Limb (tissue), 2 donors: ENCODE measurements around the gene A4GALT.
"Not testable (repeated sequence)": the region's sequence is repeated elsewhere in the genome, so short reads cannot be mapped to it uniquely, and the experiment has no call there.

Source experiments
- DNase-seq, 2 donors: peaks; one replicate each; pipeline ENCODE4 v3.0.0-alpha.2; 2016; ENCODE audit errors: extremely low spot score in 2 of 2

A4GALT gene

DNA sequence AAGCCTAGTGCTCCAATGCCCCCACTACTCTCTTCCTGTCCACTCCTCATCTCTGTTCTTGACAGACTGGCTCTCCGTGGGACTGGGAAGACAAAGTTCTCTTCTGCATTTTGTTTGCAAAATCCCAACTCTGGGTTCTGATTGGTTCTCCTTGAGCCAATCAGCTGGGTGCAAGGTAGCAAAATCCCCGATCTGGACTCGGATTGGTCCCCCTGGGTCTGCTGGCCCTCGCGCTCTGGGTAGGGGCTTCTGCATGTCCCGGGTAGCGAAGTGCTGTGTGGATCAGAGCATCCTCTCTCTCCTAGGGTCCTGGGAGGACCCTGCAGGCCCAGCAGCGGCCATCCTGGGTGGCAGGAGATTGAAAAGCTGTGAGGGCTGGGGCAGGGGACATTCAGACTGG, 22.3 kb upstream of the A4GALT start:
- DNase-seq = no peak

DNA sequence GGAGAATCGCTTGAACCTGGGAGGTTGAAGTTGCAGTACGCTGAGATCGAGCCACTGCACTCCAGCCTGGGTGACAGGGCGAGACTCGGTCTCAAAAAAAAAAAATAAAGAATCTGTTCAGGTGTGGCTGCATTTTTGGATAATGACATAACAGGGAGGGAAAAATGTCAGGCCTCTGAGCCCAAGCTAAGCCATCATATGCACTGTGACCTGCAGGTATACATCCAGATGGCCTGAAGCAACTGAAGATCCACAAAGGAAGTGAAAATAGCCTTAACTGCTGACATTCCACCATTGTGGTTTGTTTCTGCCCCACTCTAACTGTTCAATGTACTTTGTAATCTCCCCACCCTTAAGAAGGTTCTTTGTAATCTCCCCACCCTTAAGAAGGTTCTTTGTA, 19.6 kb upstream of the A4GALT start:
- DNase-seq = not testable (repeated sequence)

DNA sequence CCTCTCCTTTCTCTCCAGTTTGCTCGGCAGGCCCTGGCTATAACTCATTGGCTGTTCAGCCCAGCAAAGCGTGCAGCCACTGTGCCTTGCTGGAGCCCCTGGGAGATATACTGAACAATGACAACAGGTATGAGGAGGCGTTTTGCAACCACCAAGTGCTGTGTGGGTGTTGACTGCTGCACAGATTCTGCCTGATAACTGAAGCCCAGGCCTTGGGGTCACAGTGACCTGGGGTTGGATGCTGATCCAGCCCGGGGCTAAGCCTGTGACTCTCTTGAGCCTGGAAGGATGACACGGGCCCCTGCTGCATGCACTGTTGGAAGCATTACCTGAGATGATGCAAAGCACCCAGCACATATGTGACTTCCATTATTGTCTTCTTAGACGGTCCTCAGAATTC, 13.7 kb upstream of the A4GALT start:
- DNase-seq = no peak

DNA sequence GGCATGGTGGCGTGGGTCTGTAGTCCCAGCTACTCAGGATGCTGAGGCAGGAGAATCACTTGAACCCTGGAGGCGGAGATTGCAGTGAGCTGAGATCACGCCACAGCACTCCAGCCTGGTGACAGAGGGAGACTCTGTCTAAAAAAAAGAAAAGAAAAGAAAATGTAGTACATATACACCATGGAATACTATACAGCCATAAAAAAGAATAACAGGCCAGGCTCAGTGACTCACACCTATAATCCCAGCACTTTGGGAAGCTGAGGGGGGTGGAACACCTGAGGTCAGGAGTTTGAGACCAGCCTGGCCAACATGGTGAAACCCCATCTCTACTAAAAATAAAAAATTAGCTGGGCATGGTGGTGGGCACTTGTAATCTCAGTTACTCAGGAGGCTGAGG, 12.7 kb upstream of the A4GALT start:
- not testable (repeated sequence) for DNase-seq

DNA sequence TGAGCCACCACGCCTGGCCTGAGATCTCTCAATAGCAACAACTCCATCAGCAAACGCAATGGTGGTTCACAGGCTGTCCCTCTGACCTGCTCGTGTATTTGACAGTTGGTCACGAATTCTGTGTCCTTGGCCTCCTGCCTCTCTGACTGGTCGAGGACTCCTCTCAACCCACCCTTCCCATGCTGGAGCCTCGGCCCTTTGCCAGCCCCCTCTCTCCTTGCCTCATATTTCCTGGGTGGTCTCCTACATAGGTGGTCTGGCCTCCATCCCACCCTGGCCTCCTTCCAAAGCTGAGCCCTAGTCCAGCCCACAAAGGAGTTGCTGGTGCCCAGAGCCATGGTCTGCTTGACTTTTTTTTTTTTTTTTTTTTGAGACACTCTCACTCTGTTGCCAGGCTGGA, 11.4 kb upstream of the A4GALT start:
- no peak for DNase-seq

DNA sequence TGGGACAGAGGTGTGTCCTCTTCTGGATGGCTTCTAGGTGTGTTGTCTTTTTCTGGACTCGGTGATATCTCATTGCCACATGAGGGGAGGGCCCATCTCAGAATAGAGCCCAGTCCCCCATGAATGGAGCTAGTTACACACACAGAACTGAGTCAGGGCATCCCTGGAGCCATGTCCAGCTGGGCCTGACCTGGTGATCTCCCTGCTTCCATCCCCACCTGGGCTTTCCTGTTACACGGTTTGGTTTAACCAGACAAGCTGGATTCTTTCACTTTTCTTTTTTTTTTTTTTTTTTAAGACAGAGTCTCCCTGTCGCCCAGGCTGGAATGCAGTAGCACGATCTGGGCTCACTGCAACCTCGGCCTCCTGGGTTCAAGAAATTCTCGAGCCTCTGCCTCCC, 6.1 kb upstream of the A4GALT start:
- no peak for DNase-seq

DNA sequence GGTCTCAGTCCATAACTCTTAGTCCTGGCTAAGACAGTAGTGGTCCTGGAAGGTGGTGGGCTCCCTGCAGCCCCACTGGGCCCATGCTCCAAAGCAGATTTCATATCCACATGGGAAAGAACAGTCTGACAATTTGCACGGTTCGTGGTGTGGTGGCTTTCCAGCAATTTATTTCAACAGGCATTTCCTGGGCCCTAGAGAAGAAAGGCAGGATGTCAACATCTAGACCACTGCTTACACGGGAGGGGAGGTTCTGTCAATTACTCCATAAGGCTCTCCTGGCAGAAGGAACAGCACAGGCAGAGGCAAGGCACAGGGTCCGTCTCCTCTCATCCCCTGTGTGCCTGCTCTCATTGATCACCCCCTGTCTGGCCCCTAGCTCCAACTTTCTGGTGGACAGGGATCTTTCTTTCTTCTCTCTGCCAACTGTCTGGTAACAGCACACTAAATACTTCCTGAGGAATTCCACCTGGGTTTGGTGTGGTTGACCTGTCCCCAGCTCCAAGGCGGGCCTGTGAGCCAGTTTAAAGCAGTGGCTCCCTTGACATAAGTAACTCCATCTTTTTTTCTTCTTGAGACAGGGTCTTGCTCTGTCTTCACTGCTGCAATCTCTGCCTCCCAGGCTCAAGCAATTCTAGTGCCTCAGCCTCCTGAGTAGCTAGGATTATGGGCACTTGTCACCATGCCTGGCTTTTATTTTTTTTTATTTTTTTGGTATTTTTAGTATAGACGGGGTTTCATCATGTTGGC, 5.1 kb upstream of the A4GALT start:
- no peak for DNase-seq

DNA sequence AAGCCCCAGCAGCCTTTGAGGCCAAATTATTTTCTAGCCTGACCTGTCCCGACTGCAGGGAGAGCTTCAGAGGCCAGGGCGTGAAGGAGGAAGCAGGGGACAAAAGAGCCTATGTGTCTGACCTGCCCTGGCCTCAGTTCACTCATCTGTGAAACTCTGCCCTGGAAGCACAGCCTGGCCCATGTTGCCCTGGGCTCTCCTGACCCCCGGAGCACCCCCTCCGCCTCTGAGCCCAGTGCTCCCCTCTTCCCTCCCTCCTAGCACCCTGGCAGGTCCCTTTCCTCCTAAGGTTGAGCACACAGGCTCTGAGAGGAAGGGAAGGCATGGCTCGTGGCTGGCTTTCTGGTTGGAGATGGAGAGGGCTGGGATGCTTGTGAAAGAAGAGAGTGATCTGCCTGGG, 3.4 kb upstream of the A4GALT start:
- DNase-seq = no peak

DNA sequence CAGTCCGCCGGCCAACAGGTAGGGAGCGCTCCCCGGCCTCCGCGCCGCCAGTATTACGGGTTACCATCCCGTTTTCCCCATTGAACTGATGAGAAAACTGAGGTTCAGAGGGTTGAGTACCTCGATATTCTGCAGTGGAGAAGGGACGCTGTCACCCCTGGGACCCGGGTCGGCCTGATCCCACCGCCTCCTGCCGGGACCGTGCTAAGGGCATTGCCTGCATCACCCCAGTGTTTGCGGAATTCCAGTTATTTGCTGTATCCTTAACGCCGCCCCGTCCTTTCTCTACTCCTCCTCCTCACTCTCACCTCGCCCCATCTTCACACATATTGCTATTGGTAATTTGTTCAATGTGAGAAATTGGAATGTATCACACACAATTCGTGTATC, 370 bp upstream of the A4GALT start:
- DNase-seq = no peak

DNA sequence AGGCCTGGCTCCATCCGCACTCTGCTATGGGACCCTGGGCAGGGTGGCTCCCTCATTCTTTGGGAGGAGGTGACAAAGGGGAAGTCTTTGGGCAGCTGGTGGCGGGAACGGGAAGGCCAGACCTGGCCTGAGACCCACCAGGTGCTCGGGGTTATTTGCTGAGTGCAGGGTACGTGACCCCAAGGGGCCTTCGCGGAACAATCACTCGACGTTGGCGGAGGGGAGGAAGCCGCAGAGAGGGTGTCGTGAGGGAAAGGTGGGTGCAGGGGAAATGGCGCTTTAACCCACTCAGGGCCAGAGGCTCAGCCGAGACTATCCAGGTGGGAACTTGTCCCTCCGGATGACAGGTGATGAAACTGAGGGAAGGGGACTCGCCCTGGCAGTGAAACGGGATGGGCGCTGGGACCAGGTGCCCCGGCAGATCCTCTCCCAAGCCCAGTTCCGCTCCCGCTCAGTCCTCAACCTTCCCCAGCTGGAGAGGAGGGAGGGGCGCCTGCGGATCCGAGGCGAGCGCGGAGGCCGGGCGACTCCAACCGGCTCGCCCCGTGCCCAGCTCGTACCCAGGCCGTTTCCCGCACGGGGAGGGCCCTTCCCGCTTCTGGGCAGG, 911 bp downstream of the A4GALT start:
- DNase-seq = no peak

DNA sequence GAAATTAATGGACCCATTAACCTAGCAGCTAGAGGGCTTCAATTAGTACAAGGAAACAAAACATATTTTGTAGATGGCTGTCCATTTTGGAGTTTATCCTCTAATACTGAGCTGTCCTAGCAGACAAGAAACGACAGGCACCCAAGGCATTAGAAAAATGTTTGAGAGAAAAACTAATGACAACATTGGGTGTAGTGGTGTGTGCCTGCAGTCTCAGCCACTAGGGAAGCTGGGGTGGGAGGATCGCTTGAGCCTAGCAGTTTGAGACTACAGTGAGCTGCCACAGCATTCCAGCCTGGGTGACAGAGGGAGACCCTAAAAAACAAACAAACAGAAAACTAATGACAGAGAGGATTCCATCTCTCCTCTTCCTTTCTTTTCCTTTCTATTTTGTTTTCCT, 1.5 kb downstream of the A4GALT start:
- DNase-seq = no peak

DNA sequence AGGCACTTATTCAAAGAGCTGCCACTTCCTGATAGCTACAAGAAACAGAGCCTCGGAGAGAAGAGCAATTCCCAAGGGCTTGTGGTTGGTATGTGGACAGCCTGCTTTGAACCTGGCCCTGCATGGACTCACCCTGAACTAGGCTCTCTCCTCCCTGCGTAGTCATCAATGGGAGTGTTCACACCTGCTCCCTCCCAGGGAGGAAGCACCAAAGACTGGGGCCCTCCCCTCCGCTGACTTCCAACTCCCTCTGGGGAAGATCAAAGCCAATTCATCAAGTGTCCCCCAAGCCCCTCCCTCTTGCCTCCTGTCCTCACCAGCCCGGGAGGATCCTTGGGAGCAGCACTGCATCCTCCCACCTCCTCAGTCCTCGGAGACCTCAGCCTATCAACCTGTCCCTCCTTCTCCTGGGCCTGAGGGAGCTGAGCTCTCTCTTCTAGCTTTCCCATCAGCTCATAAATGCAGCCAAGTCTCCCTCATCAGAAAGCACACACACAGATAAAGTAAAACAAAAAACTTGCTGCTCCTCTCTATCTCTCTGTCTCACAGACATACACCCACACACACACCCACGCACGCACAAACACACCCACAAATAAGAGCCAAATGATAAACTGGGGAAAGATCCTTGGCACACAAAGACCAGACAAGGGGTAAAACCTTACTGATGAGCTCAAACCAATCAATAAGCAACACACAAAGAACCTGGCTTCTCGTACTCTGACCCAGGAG, 3.3 kb downstream of the A4GALT start:
- DNase-seq = no peak

DNA sequence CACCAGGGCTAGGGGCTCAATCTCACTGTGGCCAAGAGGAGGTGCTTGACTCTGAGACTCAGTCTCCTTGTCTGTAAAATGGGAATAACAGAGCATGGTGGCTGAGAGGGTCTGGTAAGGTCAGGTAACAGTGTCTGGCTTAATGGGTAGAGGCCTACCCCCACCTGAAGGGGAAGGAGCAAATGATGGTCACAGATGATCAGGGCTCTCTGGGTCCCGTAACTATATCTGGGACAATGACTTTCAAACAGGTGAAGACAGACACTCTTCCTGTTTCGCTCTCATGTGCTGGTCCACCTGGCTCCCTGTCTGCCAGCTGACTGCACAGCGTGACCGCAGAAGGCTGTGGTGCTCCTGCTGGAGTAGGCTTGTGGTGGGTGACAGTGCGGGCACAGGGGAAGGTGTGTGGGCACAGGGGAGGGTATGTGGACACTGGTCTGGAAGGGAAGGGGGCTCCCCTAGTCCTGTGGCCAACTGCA, 4.0 kb downstream of the A4GALT start:
- no peak for DNase-seq

DNA sequence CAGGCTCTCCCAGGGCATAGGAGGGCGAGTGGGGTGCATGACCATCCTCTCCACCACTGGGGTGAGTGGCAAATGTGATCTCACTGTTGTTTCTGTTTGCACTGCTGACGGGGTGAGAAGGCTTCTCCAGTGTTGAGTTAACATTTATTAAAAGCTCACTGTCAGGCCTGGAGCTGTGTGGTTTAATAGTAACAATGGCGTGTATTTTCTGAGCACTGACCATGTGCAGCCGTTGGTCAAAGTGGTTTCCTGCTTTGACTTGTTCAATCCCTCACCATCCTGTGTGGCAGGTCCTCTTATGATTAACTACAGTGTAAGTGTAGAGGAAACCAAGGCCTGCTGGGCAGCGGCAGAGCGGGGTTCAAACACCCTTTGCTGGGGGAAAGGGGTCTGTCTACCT, 4.4 kb downstream of the A4GALT start:
- no peak for DNase-seq

DNA sequence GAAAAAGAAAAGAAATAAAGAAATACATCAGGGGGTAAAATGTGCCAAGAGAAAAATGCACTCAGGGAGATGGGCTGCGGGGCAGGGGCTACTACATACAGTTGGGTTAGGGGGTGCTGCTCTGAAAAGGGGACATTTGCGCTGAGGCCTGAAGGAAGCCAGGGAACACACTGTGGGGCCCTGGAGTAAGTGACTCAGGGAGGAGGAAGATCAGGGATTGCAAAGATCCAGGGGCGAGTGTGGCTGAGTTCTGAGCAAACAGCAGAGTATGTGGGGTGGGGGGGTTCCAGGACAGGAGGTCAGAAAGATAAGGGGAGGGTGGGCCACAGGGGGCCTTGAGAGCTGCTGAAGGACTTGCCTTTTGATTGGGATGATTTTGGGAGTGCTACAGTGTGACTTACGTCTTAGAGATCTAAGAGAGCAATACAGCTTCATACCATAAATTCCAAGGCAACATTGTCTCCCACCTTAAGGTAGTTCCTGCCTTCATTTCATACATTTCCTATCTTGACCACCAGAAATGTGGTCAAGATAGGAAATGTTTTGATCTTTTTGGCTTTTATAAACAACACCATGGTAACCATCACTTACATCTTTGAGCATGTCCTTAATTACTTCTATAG, 5.8 kb downstream of the A4GALT start:
- DNase-seq = no peak

DNA sequence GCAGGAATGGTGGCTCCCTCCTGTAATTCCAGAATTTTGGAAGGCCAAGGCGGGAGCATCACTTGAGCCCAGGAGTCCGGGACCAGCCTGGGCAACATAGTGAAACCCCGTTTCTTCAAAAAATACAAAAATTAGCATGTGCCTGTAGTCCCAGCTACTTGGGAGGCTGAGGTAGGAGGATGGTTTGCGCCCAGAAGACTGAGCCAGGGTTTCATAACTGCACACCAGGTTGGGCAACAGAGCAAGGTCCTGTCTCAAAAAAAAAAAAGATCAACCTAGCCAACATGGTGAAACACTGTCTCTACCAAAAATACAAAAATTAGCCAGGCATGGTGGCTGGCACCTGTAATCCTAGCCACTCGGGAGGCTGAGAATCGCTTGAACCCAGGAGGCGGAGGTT, 6.4 kb downstream of the A4GALT start:
- DNase-seq = no peak

DNA sequence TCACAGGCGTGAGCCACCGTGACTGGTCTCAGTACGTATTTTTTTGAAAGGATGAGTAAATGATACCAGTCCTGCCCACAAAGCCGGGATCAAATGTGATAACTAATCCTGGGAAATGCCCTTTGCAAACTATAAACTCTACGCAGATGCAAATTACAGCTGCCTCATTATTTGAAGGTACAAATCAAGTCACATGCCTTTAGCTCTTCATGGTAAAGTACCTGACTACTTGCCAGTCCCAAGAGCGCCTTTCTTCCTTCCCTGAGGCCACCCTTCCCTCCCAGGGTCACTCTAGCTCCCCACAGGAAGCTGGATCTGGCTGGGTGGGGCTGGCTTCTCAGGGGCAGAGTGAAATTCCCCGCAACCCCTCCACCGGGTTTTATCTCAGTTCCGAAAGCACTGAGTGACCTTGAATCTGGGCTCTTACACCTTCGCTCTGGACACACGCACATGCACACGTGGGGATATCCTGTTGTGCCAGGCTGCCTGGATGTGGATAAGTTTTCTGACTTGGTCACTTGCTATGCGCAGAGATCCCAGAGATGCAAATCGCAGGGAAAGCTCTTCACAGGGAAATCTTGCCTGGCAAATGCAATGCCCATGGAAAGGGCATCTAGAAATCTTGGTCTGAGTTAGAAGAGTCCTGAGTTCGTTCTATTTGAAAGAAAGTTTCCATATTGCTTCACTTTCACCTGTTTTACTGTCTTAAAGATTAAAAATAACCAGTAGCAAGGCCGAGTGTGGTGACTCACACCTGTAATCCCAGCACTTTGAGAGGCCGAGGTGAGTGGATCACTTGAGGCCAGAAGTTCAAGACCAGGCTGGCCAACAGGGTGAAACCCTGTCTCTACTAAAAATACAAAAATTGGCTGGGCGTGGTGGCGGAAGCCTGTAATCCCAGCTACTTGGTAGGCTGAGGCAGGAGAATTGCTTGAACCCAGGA, 8.5 kb downstream of the A4GALT start:
- no peak for DNase-seq

DNA sequence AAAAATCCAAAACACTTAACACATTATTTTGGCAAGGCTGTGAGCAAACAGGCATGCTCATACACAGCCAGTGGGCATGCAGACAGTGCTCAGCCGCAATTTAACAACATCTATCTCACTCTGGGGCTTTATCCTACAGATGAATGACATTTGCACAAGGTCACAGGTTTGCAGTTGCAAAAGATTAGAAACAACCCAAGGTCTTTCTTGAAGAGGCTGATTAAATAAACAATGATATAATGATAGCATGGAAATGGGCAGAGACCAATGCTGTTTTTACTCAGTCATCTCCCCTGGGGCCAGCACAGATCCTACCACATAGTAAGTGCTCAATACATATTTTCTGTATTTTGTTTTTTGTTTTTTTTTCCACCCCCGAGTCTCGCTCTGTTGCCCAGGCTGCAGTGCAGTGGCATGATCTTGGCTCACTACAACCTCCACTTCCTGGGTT, 9.4 kb downstream of the A4GALT start:
- DNase-seq = no peak

DNA sequence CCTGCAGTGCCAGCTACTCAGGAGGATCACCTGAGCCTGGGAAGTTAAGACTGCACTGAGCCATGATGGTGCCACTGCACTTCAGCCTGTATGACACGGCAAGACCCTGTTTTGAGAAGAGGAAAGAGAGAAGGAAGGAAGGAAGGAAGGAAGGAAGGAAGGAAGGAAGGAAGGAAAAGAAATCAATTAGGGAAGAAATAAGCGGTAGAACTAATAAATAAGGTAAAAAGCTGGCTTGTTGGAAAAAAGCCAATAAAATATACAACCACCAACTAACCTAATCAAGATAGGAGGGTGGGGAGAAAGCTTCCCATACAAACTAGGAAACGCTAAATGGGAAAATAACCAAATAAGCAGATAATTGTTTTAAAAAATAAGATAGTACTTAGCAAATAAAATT, 12.3 kb downstream of the A4GALT start:
- DNase-seq = no peak

DNA sequence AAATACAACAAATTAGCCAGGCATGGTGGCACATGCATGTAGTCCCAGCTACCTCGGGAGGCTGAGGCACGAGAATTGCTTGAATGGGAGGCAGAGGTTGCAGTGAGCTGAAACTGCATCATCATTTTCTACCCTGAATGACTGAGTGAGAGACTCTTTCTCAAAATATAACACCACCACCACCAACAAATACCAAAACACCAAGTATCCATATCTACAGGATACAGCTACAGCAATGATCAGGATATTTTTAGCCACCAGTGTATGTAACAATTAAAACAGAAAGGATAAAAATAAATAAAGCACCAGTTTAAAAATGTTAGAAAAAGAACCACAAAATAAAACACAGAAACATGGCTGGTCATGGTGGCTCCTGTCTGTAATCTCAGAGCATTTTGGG, 13.2 kb downstream of the A4GALT start:
- DNase-seq = no peak

DNA sequence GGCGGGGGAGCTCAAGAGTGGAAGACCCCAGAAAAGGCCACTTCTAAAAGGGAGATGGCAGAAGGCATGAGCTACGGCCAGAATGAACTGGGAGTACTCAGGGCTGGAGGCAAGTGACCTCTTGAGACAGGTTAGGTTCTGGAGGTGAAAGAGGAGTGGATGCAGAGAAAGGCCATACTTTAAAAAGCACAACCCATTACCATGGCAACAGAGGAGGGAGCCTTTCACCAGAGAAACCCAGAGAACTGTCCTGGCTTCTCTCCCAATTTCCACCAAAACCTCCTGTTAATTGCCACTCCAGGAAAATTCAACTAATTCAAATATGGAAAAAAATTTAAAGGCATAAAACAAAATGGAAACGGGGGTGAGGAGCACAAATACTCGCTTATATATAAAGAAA, 15.8 kb downstream of the A4GALT start:
- DNase-seq = no peak
